Bronchial epithelial cell (primary cell): ENCODE results near the gene MBD6. TPM values are rescaled to one million over a fixed set of nuclear protein-coding genes. Genes with fewer than 3 reads are reported as not detected.
A peak's percentile ranks its signal among the peaks of the same experiment; 100 is the strongest.

Source experiments
- DNase-seq: peaks from one replicate; pipeline ENCODE4 v3.0.0-alpha.2; 2010; ENCODE audit warnings: low read depth
- FAIRE-seq: peaks from 2 replicates; lab custom pipeline; 2011; peaks lifted over from hg19 to GRCh38; lab: Jason Lieb, UNC
- H3K27me3 ChIP-seq: 2 replicates; pipeline ENCODE4 v1.5.1; 2011; ENCODE audit warnings: low read length; ENCODE audit not compliant: control insufficient read depth, insufficient read depth
- H3K36me3 ChIP-seq: 2 replicates; pipeline ENCODE4 v1.5.1; 2011; ENCODE audit warnings: low read length; ENCODE audit not compliant: control insufficient read depth, insufficient read depth
- H3K4me3 ChIP-seq: 2 replicates; pipeline ENCODE4 v1.5.1; 2011; ENCODE audit warnings: mild to moderate bottlenecking, low read depth, low read length, control low read depth
- CTCF ChIP-seq: IDR thresholded peaks from 2 replicates; pipeline ENCODE4 v1.5.1; 2011; ENCODE audit warnings: mild to moderate bottlenecking, moderate library complexity, low read length, control low read depth, inconsistent platforms; ENCODE audit not compliant: insufficient read depth, severe bottlenecking
- total RNA-seq: library from RNA; depleted of rRNA; stranded (reverse); fragments of >200 nt; gene quantifications from 2 replicates; pipeline ENCODE4 v1.2.1, GENCODE V29; 2014

Gene MBD6
- total RNA-seq: 5.0 and 5.1 TPM in 2 replicates

GRCh38 chr12:57522011-57522886, at the start of gene MBD6:
TSS of gene MBD6 (plus strand) at chr12:57522824. CDS start at chr12:57524304, 1,480 bp downstream.
- Histone ChIP-seq H3K4me3 (peak within 1 kb of the TSS; percentile 77), H3K36me3 (peaks cover 40% of the 10 kb centered on the region), H3K27me3 (no peaks in the 10 kb centered on the region)
- no peak for TF ChIP-seq CTCF
- DNase-seq (peak; percentile 91), FAIRE-seq (no peak)

DNA sequence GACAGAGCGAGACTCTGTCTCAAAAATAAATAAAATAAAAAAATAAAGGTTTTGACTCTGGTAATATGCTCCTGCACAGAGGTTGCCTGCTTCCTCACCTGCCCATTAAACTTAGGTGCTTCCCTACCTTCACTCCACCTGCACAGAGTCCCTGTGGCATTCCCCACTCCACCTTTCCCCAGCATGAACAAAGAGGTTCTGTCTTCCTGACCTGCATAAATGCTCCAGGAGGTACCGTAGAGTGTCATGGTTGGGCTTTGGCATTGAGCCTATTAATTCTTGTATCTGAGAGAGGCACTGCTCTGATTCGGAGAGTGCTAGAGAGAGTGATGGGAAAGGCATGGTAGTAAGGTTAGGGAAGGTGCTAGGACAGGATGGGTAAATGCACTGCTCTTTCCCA, 49.2 kb upstream of the MBD6 start:
- Histone ChIP-seq H3K36me3 (no peaks in the 10 kb centered on the region), H3K4me3 (no peak overlapping the region), H3K27me3 (peaks cover 39% of the 10 kb centered on the region)
- no peak for DNase-seq
- TF ChIP-seq CTCF: no peak
- no peak for FAIRE-seq

- no peak for FAIRE-seq
- Histone ChIP-seq H3K4me3 (no peak overlapping the region), H3K27me3 (peaks cover 39% of the 10 kb centered on the region), H3K36me3 (no peaks in the 10 kb centered on the region)
- TF ChIP-seq CTCF: no peak
- no peak for DNase-seq
Measured at GRCh38 chr12:57473886-57474285, 48.7 kb upstream of the MBD6 start.

- FAIRE-seq (no peak), DNase-seq (no peak)
- no peak overlapping the region for H3K4me3 ChIP-seq
- no peaks in the 10 kb centered on the region for H3K36me3 ChIP-seq
- TF ChIP-seq CTCF: no peak
- H3K27me3 ChIP-seq: peaks cover 39% of the 10 kb centered on the region
Measured at GRCh38 chr12:57474430-57474829, 48.2 kb upstream of the MBD6 start.

- no peak for FAIRE-seq
- Histone ChIP-seq H3K27me3 (peaks cover 39% of the 10 kb centered on the region), H3K4me3 (no peak overlapping the region), H3K36me3 (no peaks in the 10 kb centered on the region)
- DNase-seq: no peak
- no peak for TF ChIP-seq CTCF
Measured at GRCh38 chr12:57474862-57475261, 47.8 kb upstream of the MBD6 start.
